Coronary artery (tissue), 2 donors: ENCODE results near the gene GGCX.
A peak's percentile ranks its signal among the peaks of the same experiment; 100 is the strongest.

Experiments
- DNase-seq: peaks from one replicate; pipeline ENCODE4 v3.0.0-alpha.2; 2017; ENCODE audit warnings: low spot score
- H3K27ac ChIP-seq, 2 donors: fragments of 200-600 bp; sonication (generic); one replicate each; pipeline ENCODE4 v1.5.1; 2016 to 2019
- H3K4me3 ChIP-seq: fragments of 200-600 bp; sonication (generic); 2 replicates; pipeline ENCODE4 v1.5.1; 2016; ENCODE audit warnings: mild to moderate bottlenecking, moderate library complexity
- TF ChIP-seq, protein P1 (sequence below): fragments of 200-600 bp; sonication (generic); IDR thresholded peaks from one replicate; pipeline ENCODE4 v1.5.1; 2019; ENCODE audit warnings: antibody characterized with exemption

The GGCX gene

DNA sequence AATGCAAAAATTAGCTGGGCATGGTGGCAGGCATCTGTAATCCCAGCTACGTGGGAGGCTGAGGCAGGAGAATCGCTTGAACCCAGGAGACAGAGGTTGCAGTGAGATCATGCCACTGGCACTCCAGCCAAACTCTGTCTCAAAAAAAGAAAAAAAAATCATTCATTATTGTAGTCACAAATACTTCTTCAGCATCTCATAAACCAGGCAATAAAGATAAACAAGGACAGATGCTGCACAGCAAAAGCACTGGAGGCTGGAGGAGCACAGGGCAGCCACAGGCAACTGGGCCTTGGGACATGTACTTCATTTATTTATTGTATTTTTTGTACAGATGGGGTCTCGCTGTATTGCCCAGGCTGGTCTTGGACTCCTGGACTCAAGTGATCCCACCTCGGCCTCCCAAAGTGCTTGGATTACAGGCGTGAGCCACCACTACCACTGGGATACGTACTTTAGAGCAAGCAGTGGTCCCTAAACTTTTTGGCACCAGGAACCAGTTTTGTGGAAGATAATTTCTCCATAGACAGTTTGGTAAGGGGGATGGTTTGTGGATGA, 39.1 kb downstream of the GGCX start:
- Histone ChIP-seq H3K27ac (no peak overlapping the region), H3K4me3 (no peak overlapping the region)
- DNase-seq = peak; percentile 16
- TF ChIP-seq, protein P1, sequence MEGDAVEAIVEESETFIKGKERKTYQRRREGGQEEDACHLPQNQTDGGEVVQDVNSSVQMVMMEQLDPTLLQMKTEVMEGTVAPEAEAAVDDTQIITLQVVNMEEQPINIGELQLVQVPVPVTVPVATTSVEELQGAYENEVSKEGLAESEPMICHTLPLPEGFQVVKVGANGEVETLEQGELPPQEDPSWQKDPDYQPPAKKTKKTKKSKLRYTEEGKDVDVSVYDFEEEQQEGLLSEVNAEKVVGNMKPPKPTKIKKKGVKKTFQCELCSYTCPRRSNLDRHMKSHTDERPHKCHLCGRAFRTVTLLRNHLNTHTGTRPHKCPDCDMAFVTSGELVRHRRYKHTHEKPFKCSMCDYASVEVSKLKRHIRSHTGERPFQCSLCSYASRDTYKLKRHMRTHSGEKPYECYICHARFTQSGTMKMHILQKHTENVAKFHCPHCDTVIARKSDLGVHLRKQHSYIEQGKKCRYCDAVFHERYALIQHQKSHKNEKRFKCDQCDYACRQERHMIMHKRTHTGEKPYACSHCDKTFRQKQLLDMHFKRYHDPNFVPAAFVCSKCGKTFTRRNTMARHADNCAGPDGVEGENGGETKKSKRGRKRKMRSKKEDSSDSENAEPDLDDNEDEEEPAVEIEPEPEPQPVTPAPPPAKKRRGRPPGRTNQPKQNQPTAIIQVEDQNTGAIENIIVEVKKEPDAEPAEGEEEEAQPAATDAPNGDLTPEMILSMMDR = no peak

DNA sequence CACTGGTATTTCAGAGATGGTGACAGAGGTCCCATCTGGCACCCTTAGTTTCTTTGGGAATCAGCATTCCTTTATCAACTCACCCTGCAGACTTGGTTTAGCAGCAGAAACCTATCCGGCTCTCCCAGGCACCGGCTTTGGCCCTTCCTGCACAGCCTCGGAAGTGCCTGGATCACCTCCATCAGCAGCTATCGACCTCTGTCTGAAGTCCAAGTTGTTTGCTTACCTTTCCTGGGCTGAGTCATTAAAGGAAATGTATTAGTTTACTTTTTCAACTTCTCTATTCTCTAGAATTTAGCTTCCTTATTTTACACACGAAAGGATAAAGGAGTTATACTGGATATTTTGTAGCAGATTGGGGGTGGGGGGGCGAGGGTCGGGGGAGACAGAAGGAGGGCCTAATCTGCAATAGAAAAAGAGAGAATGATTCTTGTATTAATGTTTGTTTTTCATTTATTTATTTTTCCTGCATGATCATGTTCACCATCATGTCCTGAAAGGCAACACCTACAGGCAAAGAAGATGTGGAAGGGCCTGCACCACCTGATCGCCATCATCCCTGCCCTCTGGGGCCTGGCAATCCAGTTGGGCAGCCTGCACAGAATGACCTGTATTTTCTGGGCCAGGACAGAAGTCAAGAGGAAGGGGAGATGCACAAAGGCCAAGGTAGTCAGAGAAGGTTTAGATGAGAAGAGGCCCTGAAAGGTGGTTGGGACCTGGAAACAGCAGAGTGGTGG, 44.5 kb downstream of the GGCX start:
- H3K27ac ChIP-seq = no peak overlapping the region
- no peak overlapping the region for H3K4me3 ChIP-seq
- TF ChIP-seq, protein P1 = no peak
- no peak for DNase-seq

DNA sequence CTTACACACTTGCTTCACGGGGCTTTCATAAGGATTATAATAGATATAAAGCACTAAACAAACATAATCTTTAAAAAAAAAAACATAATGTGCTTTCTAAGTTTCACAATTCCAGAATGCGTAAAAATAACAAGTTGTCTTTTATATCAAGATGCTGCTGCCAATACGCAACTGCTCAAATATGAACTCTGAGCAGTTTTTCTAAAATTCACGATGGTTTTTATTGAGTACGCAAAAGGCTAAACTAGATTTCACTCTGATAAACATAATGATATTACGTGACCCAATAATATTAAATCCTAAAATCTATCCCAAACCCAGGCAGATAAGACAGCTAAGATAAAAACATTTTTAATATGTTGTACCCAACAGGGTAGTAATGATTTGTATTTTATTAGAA, 47.0 kb downstream of the GGCX start:
- no peak for DNase-seq
- no peak overlapping the region for H3K4me3 ChIP-seq
- TF ChIP-seq, protein P1 = no peak
- H3K27ac ChIP-seq = no peak overlapping the region

DNA sequence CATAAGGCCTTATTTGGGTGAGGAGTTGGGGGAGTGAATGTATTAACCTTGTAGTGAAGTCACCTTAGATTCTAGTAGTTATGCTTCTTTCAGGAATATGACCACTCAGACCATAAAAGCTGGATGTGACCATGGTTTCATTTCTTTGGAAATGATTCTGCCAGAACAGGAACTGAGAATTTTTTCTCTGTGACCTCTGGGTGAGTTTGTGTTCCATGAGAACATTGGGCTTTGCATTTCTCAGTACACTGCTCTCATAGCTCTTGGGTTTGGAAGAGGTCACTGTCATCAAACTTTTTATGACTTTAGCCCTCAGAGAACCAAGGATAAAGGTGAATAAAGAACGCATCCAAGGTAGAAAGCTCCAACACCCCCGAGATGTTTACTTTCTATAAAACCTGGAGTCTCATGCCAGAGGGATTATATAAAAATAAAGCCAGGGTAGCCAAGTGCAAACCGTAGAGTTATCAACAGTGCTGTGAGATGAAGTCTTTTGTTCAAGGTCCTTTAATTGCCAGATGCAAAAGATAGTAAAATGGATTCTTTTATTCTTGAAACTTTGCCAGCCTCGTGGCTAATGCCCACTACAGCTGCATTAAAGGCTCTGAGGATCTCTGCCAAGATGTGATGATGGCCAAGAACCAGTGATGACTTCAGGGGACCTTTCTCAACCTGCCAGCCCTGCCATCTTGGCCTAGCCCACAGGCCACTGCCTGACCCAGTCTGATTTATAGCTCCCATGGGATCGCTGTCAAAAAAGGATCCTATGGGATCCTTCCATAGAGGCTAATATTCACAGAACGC, 50.1 kb downstream of the GGCX start:
- DNase-seq = no peak
- TF ChIP-seq, protein P1 = no peak
- Histone ChIP-seq H3K4me3 (no peak overlapping the region), H3K27ac (peak overlapping the region in 1 of 2 donors; percentile 31)

DNA sequence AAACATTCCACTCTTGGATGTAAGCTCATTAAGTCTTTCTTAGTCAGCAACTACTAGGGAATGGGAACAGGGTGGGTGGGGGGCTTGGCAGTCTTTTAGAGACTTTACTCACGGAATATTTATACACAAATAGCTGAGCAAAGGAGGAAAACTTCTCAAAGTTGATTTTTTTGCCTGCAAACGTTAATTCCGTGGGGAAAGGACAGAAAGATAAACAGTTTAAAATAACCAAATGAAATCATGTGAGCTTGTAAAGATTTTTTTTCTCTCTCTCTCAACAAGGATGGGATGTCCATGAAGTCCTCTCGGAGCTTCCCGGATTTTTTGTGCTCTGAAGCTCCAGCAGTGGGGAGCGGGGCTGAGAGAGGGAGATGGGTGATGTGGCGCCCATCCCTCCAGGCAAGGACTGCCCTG, 54.5 kb downstream of the GGCX start:
- no peak overlapping the region for H3K27ac ChIP-seq
- TF ChIP-seq, protein P1 = no peak
- H3K4me3 ChIP-seq = no peak overlapping the region
- peak; percentile 31 for DNase-seq

DNA sequence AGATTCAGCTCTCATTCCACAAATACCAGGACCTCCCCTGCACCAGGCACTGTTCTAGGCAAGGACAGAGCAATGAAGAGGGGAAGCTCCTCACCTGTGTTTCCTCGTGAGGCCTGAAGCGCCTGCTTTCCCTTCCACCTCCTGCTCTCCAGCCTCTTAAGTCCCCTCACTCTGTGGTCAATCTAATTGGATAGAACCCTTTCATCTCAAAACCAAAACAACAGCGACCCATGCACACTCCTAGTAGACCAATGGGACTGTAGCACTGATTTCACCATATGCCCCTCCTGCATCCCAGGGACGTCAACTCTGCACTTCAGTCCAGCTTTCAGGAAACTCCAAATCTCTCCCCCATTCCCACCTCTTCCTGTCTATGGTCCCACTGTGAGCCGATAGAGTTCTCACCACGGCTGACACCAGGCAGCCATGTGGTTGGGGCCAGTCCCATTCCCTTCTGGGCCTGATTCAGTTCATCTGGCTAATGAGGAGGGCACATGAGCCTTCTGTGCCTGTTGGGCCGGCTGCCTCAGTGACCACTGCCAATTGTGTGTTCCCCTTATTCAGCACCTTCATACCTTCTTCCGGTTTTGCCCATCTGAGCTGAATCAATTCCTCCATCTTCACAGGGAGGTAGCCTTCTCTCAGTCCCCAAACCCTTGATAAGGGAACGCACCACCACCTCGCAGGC, 55.6 kb downstream of the GGCX start:
- Histone ChIP-seq H3K4me3 (no peak overlapping the region), H3K27ac (peak overlapping the region; percentile 23 to 46)
- TF ChIP-seq, protein P1 = no peak
- DNase-seq = no peak
